OCI-LY7 (cell line): ENCODE data around the gene MRRF.

Source experiments
- CTCF ChIP-seq: fragments of 200-600 bp; sonication (generic); conservative IDR thresholded peaks from 2 replicates; pipeline ENCODE4 v1.5.1; 2014; ENCODE audit warnings: mild to moderate bottlenecking, antibody characterized with exemption, low read length, moderate library complexity, mixed read lengths
- EZH2phosphoT487 ChIP-seq: fragments of 200-600 bp; sonication (generic); IDR thresholded peaks from 2 replicates; pipeline ENCODE4 v1.6.1; 2018; ENCODE audit warnings: low read depth, borderline replicate concordance, mild to moderate bottlenecking, mixed run types, antibody characterized with exemption, low read length, moderate library complexity, mixed read lengths

GRCh38 chr9:122229485-122229837, 35.2 kb upstream of the MRRF start:
- TF ChIP-seq CTCF (no peak), EZH2phosphoT487 (no peak)
